Measurements from ENCODE around the gene GSG1L. TPM values are rescaled to one million over a fixed set of nuclear protein-coding genes. Genes with fewer than 3 reads are reported as not detected.

Gene GSG1L
- total RNA-seq (2014; rRNA removed; shearing (Covaris generic)), result not detected in 2 replicates

DNA sequence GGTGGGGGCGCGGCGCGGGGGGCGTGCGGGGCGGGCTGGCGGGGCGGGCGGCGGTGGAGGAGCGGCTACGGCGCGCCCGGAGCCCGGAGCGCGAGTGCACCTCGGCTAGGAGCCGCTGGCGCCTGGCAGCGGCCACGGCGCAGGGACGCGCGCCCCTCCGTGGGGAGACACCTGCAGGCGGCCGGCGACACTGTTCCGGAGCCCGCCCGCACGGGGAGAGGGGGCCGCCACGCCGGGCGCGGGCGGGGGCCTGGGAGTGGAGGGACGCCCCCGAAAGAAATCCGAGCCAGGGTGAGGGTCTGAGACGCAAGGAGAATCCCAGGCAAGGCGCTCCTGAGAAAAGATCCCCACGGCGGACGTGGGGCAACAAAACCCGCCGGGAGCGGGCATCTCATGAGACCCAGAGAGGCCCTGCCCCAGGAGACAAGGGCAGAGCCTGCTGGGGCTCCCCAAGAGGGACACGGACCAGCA, at the start of gene GSG1L:
GSG1L (minus strand) TSS at position 124 of the 471 bp plus-strand sequence. CDS start 290 bp downstream, outside the sequence.
- DNase-seq (ENCODE audit: low read depth), result no peak

- no peak for DNase-seq (ENCODE audit: low read depth)
Observed at GRCh38 chr16:28112908-28113307, 49.4 kb upstream of the GSG1L start.

- no peak for DNase-seq (ENCODE audit: low read depth)
Observed at GRCh38 chr16:28110977-28111376, 47.5 kb upstream of the GSG1L start.

GRCh38 chr16:28110479-28110878, 47.0 kb upstream of the GSG1L start:
- no peak for DNase-seq (ENCODE audit: low read depth)

GRCh38 chr16:28110074-28110473, 46.6 kb upstream of the GSG1L start:
- DNase-seq (ENCODE audit: low read depth), result no peak

GRCh38 chr16:28108590-28109247, 45.2 kb upstream of the GSG1L start:
- DNase-seq (ENCODE audit: low read depth), result no peak

- no peak for DNase-seq (ENCODE audit: low read depth)
Observed at GRCh38 chr16:28107232-28107631, 43.7 kb upstream of the GSG1L start.

DNA sequence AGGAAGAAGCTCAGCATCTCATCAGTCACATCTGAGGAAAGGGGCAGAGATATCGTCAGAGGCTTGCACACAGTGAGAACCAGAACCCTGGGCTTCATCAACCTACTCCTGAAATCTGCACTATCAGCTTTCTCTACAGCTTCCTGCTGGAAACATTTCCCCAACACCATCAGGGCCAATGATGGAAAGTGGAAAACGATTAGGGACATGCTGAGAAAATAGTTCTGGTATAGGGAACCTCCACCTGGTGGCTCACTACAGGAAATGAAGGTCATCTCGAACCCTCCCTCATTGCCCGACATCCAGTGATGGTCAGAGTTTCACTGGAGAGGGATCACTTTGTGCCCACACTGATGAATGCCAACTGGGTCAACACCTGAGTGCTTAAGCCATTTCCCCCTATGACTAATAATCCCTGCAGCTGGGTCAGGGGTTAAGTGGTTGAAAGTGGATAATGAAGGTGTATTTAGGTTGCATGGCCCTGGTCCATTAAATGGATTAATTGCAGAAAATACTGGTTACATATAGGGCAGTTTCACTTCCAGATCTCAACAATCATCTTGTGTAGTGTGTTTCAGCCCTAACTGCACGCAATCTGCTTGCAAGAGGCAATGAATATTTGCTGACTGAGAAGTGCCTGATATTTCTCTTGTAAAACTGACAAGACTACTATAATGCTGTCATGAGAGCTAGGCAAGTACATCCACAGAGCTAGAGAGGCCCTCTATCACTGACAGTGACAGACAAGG, 43.1 kb upstream of the GSG1L start:
- DNase-seq (ENCODE audit: low read depth), result no peak

DNA sequence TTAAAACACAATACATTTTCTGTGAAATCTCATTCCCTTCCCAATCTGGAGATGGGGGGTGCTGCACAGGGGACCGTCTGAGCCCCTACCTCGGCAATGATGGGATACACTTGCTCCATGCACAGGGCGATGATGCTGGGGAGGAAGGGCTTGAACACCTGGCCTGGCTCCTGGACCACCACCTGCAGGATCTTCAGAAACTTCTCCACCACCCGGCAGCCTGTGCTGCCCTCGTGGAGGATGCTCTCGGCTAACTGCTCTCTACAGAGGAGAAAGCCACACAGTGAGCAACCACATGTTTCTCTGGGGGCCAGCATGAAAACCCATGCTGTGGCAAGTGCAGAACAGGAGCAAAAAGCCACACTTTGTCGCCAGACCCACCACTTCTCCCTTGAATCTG, 42.4 kb upstream of the GSG1L start:
- DNase-seq (ENCODE audit: low read depth), result no peak

- no peak for DNase-seq (ENCODE audit: low read depth)
Observed at GRCh38 chr16:28105297-28105696, 41.8 kb upstream of the GSG1L start.

GRCh38 chr16:28104404-28104803, 40.9 kb upstream of the GSG1L start:
- DNase-seq (ENCODE audit: low read depth), result no peak

DNA sequence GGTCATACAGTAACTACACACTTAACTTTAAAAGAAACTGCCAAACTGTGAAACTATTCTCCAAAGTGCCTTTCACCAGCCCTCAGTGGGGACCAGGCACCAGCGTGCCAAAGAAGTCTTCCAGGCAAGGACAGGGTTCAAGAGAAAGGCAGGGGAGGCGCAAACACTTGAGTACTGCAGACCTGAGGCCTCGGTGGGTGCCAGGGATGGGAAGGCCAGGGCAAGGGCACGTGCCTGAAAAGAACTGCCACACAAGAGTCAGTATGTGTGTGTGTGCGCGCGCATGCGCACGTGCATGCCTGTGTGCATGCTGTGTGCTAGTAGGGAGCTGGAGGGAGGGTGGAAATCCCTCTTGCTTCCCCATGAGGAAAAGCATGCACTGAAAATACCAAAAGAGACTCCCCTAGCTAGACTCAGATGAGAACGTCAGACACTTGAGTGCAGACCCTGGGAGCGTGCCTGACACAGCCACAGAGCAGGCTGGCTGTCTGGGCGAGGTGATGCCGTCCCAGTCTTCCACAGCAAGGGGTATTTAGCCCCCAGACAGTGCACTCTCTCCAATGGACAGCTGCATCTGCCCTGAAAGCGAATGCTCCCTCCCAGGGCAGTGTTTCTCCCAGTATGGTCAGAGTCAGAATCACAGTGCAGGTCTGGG, 40.1 kb upstream of the GSG1L start:
- no peak for DNase-seq (ENCODE audit: low read depth)

DNA sequence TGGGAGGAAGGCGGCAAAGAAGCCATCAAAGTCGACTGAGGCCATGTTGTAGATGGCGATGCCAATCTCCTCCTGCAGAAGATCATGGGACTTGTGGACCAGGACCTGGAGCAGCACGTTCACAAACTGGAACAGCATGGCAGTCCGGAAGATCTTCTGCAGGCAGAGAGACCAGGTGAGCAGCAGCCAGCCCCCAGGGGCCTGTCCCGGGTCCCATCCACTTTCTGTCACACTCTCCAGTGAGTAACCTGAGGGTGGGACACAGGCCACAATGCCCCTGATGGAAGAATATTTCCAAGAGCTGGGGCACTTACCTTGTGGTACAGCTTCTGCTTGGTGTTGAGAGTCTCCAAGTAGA, 38.0 kb upstream of the GSG1L start:
- DNase-seq (ENCODE audit: low read depth), result no peak

GRCh38 chr16:28100810-28101532, 37.5 kb upstream of the GSG1L start:
- no peak for DNase-seq (ENCODE audit: low read depth)

GRCh38 chr16:28098959-28099945, 35.7 kb upstream of the GSG1L start:
- no peak for DNase-seq (ENCODE audit: low read depth)

GRCh38 chr16:28098171-28098958, 34.9 kb upstream of the GSG1L start:
- no peak for DNase-seq (ENCODE audit: low read depth)

- DNase-seq (ENCODE audit: low read depth), result no peak
Observed at GRCh38 chr16:28096983-28097899, 33.7 kb upstream of the GSG1L start.

GRCh38 chr16:28093385-28093725, 29.8 kb upstream of the GSG1L start:
- no peak for DNase-seq (ENCODE audit: low read depth)
